Measurements from ENCODE around the gene CEP97.
"Not testable (repeated sequence)": the region's sequence is repeated elsewhere in the genome, so short reads cannot be mapped to it uniquely, and the experiment has no call there.

CEP97 gene

GRCh38 chr3:101690972-101691371 is 33.4 kb upstream of the CEP97 start:
- no peak overlapping the region for H3K27ac ChIP-seq (ENCODE audit: insufficient read depth in 1 of 2, low read depth in 1 of 2, low read length in 2 of 2, poor library complexity in 1 of 2, severe bottlenecking in 2 of 2)
- no peaks in the 10 kb centered on the region for H3K9me3 ChIP-seq (ENCODE audit: control extremely low read depth in 1 of 5, control insufficient read depth in 4 of 5, insufficient read depth in 2 of 5, low read depth in 1 of 5, low read length in 4 of 5)
- H3K27me3 ChIP-seq (replicated peaks in 2 of 5; ENCODE audit: control insufficient read depth in 4 of 5, insufficient read depth in 5 of 5, low read length in 4 of 5): no peaks in the 10 kb centered on the region
- no peak overlapping the region for H3K4me3 ChIP-seq (ENCODE audit: control insufficient read depth in 1 of 7, extremely low read depth in 1 of 7, insufficient read depth in 4 of 7, low read depth in 2 of 7, low read length in 6 of 7)
- peaks cover 2 to 10% (median 8%) of the 10 kb centered on the region in 4 experiments for H3K4me1 ChIP-seq (ENCODE audit: control extremely low read depth in 1 of 4, control insufficient read depth in 4 of 4, insufficient read depth in 4 of 4, low read length in 3 of 4)
- peak in 2 of 3 donors; percentile 58 to 73 for DNase-seq
- H3K36me3 ChIP-seq (ENCODE audit: control insufficient read depth in 4 of 4, insufficient read depth in 4 of 4, low read length in 3 of 4): no peaks in the 10 kb centered on the region
- ChIA-PET CTCF (interaction anchor here (1.1 to 1.9 kb wide), 5 partner anchors 10 to 28 kb away, joined by 3 to 7 read pairs (median 3); partner anchors contain the start of gene ZBTB11), POLR2A (no interaction called here)

GRCh38 chr3:101691685-101692671 is 32.4 kb upstream of the CEP97 start:
- CTCF ChIA-PET: interaction anchor here (1.1 to 1.9 kb wide), 3 partner anchors 9 to 14 kb away, joined by 3 to 7 read pairs (median 4); partner anchors contain the start of gene ZBTB11
- POLR2A ChIA-PET; DNase-seq; H3K27me3 ChIP-seq (replicated peaks in 2 of 5; ENCODE audit: control insufficient read depth in 4 of 5, insufficient read depth in 5 of 5, low read length in 4 of 5); H3K27ac ChIP-seq (ENCODE audit: insufficient read depth in 1 of 2, low read depth in 1 of 2, low read length in 2 of 2, poor library complexity in 1 of 2, severe bottlenecking in 2 of 2); H3K9me3 ChIP-seq (ENCODE audit: control extremely low read depth in 1 of 5, control insufficient read depth in 4 of 5, insufficient read depth in 2 of 5, low read depth in 1 of 5, low read length in 4 of 5); H3K36me3 ChIP-seq (ENCODE audit: control insufficient read depth in 4 of 4, insufficient read depth in 4 of 4, low read length in 3 of 4); H3K4me3 ChIP-seq (ENCODE audit: control insufficient read depth in 1 of 7, extremely low read depth in 1 of 7, insufficient read depth in 4 of 7, low read depth in 2 of 7, low read length in 6 of 7): not testable (repeated sequence)
- H3K4me1 ChIP-seq (ENCODE audit: control extremely low read depth in 1 of 4, control insufficient read depth in 4 of 4, insufficient read depth in 4 of 4, low read length in 3 of 4): peaks cover 2 to 10% (median 7%) of the 10 kb centered on the region in 4 experiments
- WGBS (ENCODE audit: insufficient coverage): 90% methylated on average over 5 of the region's 15 CpGs

GRCh38 chr3:101693540-101693939 is 30.9 kb upstream of the CEP97 start:
- WGBS (ENCODE audit: insufficient coverage): 98% methylated on average over 8 of the region's 13 CpGs
- H3K27ac ChIP-seq (ENCODE audit: insufficient read depth in 1 of 2, low read depth in 1 of 2, low read length in 2 of 2, poor library complexity in 1 of 2, severe bottlenecking in 2 of 2); H3K4me1 ChIP-seq (ENCODE audit: control extremely low read depth in 1 of 4, control insufficient read depth in 4 of 4, insufficient read depth in 4 of 4, low read length in 3 of 4); H3K27me3 ChIP-seq (replicated peaks in 2 of 5; ENCODE audit: control insufficient read depth in 4 of 5, insufficient read depth in 5 of 5, low read length in 4 of 5); H3K36me3 ChIP-seq (ENCODE audit: control insufficient read depth in 4 of 4, insufficient read depth in 4 of 4, low read length in 3 of 4); H3K4me3 ChIP-seq (ENCODE audit: control insufficient read depth in 1 of 7, extremely low read depth in 1 of 7, insufficient read depth in 4 of 7, low read depth in 2 of 7, low read length in 6 of 7); POLR2A ChIA-PET; H3K9me3 ChIP-seq (ENCODE audit: control extremely low read depth in 1 of 5, control insufficient read depth in 4 of 5, insufficient read depth in 2 of 5, low read depth in 1 of 5, low read length in 4 of 5): not testable (repeated sequence)
- CTCF ChIA-PET: interaction anchor here (1.2 to 1.7 kb wide), 2 partner anchors 9 to 27 kb away, joined by 4 to 5 read pairs; no protein-coding TSS in a partner anchor
- peak; percentile 48 to 79 (median 73) for DNase-seq

GRCh38 chr3:101694836-101695235 is 29.6 kb upstream of the CEP97 start:
- not testable (repeated sequence) for H3K4me1 ChIP-seq (ENCODE audit: control extremely low read depth in 1 of 4, control insufficient read depth in 4 of 4, insufficient read depth in 4 of 4, low read length in 3 of 4)

GRCh38 chr3:101695779-101696372 is 28.5 kb upstream of the CEP97 start:
- ChIA-PET CTCF (interaction anchor here (0.6 to 1.1 kb wide), 3 partner anchors 13 to 123 kb away, joined by 3 to 4 read pairs (median 3); no protein-coding TSS in a partner anchor), POLR2A (no interaction called here)
- Histone ChIP-seq H3K27me3 (replicated peaks in 2 of 5; ENCODE audit: control insufficient read depth in 4 of 5, insufficient read depth in 5 of 5, low read length in 4 of 5) (no peaks in the 10 kb centered on the region), H3K36me3 (ENCODE audit: control insufficient read depth in 4 of 4, insufficient read depth in 4 of 4, low read length in 3 of 4) (no peaks in the 10 kb centered on the region), H3K27ac (ENCODE audit: insufficient read depth in 1 of 2, low read depth in 1 of 2, low read length in 2 of 2, poor library complexity in 1 of 2, severe bottlenecking in 2 of 2) (no peak overlapping the region), H3K4me1 (ENCODE audit: control extremely low read depth in 1 of 4, control insufficient read depth in 4 of 4, insufficient read depth in 4 of 4, low read length in 3 of 4) (peaks cover 0 to 2% (median 0%) of the 10 kb centered on the region in 4 experiments), H3K4me3 (ENCODE audit: control insufficient read depth in 1 of 7, extremely low read depth in 1 of 7, insufficient read depth in 4 of 7, low read depth in 2 of 7, low read length in 6 of 7) (no peak overlapping the region), H3K9me3 (ENCODE audit: control extremely low read depth in 1 of 5, control insufficient read depth in 4 of 5, insufficient read depth in 2 of 5, low read depth in 1 of 5, low read length in 4 of 5) (no peaks in the 10 kb centered on the region)
- peak; percentile 67 to 82 (median 76) for DNase-seq
- 3% methylated on average over 4 of the region's 10 CpGs for WGBS (ENCODE audit: insufficient coverage)

More at GRCh38 chr3:101694836-101695235, 29.6 kb upstream of the CEP97 start:
- H3K4me3 ChIP-seq (ENCODE audit: control insufficient read depth in 1 of 7, extremely low read depth in 1 of 7, insufficient read depth in 4 of 7, low read depth in 2 of 7, low read length in 6 of 7); H3K27ac ChIP-seq (ENCODE audit: insufficient read depth in 1 of 2, low read depth in 1 of 2, low read length in 2 of 2, poor library complexity in 1 of 2, severe bottlenecking in 2 of 2); H3K27me3 ChIP-seq (replicated peaks in 2 of 5; ENCODE audit: control insufficient read depth in 4 of 5, insufficient read depth in 5 of 5, low read length in 4 of 5); H3K36me3 ChIP-seq (ENCODE audit: control insufficient read depth in 4 of 4, insufficient read depth in 4 of 4, low read length in 3 of 4); POLR2A ChIA-PET; H3K9me3 ChIP-seq (ENCODE audit: control extremely low read depth in 1 of 5, control insufficient read depth in 4 of 5, insufficient read depth in 2 of 5, low read depth in 1 of 5, low read length in 4 of 5); DNase-seq: not testable (repeated sequence)
- no CpG with 5 or more reads among the region's 4 CpGs for WGBS (ENCODE audit: insufficient coverage)
- CTCF ChIA-PET: interaction anchor here (0.6 to 1.7 kb wide), 4 partner anchors 17 to 124 kb away, joined by 3 to 4 read pairs (median 3); no protein-coding TSS in a partner anchor

- ChIA-PET CTCF (interaction anchor here (1.1 kb wide), 1 partner anchor 11 kb away, joined by 4 read pairs; no protein-coding TSS in a partner anchor), POLR2A (no interaction called here)
- WGBS (ENCODE audit: insufficient coverage): 98% methylated on average over 5 of the region's 7 CpGs
- Histone ChIP-seq H3K27ac (ENCODE audit: insufficient read depth in 1 of 2, low read depth in 1 of 2, low read length in 2 of 2, poor library complexity in 1 of 2, severe bottlenecking in 2 of 2) (no peak overlapping the region), H3K4me3 (ENCODE audit: control insufficient read depth in 1 of 7, extremely low read depth in 1 of 7, insufficient read depth in 4 of 7, low read depth in 2 of 7, low read length in 6 of 7) (no peak overlapping the region), H3K4me1 (ENCODE audit: control extremely low read depth in 1 of 4, control insufficient read depth in 4 of 4, insufficient read depth in 4 of 4, low read length in 3 of 4) (no peaks in the 10 kb centered on the region), H3K9me3 (ENCODE audit: control extremely low read depth in 1 of 5, control insufficient read depth in 4 of 5, insufficient read depth in 2 of 5, low read depth in 1 of 5, low read length in 4 of 5) (no peaks in the 10 kb centered on the region), H3K36me3 (ENCODE audit: control insufficient read depth in 4 of 4, insufficient read depth in 4 of 4, low read length in 3 of 4) (no peaks in the 10 kb centered on the region), H3K27me3 (replicated peaks in 2 of 5; ENCODE audit: control insufficient read depth in 4 of 5, insufficient read depth in 5 of 5, low read length in 4 of 5) (no peaks in the 10 kb centered on the region)
- no peak for DNase-seq
Observed at GRCh38 chr3:101701696-101702634, 22.4 kb upstream of the CEP97 start.

All from common myeloid progenitor, CD34-positive (primary cell).